GM19397 (cell line): ENCODE results near the gene MATN4.

ENCODE experiments used
- ATAC-seq: cut with Tn5 transposase; IDR thresholded peaks from one replicate; pipeline ENCODE4 v1.9.1; 2021; ENCODE audit warnings: mild to moderate bottlenecking, moderate library complexity; ENCODE audit not compliant: unreplicated experiment

MATN4 gene

DNA sequence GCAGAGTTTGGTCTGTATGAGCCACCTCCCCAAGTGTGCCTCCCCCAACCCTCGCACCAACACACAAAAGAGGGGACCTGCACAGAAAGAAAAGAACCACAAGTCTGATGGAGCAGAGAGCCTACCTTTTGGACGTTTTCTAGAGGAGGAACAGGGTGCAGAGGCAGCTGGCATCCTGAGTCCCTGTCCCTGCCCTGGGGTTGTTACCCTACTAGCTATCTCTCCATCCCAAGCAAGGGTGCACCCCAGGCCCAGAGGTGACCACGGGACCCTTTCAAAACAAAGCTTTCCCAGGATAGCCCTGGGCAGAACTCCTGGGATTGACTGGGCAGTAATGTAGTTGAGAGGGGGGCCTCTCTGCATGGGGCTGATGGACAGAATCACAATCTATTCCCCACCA is 9.7 kb upstream of the MATN4 start:
- no peak for ATAC-seq

DNA sequence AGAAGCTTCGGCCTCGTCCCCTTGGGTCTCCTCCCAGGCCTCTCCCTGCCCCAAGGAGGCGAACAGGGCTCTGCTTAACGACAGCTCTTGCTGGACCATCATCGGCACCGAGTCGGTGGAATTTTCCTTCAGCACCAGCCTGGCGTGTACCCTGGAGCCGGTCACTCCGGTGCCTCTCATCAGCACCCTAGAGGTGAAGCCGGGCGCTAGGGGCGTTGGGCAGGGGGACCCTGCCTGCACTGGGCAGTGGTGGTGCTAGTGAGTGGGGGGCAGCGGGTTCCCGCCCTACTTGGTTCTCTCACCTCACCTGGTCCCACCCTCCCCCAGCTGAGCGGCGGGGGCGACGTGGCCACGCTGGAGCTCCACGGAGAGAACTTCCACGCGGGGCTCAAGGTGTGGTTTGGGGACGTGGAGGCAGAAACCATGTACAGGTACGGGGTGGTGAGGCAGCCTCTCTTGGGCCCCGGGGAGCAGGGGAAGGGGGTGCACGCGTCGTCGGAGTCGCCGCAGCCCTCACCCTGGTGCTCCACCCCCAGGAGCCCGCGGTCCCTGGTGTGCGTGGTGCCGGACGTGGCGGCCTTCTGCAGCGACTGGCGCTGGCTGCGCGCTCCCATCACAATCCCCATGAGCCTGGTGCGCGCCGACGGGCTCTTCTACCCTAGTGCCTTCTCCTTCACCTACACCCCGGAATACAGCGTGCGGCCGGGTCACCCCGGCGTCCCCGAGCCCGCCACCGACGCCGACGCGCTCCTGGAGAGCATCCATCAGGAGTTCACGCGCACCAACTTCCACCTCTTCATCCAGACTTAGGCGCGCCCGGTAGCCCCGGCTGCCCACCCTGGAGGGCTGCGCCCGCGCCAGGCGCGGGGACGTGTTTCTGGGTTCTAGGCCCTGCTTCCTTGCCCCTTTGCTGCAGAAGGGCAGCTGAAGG is 8.3 kb upstream of the MATN4 start:
- ATAC-seq: no peak

DNA sequence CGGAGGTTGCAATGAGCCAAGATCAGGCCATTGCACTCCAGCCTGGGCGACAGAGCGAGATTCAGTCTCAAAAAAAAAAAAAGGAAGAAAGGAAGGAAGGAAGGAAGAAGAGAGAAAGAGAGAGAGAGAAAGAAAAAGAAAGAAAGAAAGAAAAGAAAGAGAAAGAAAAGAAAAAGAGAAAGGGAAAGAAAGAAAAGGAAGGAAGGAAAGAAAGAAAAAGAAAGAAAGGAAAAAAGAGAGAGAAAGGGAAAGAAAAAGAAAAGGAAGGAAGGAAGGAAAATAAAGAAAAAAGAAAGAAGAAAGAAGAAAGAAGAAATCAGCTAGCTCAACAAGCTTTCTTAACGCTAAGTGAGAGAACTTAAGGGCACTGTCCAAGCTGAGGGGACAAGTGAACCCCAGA is 7.6 kb upstream of the MATN4 start:
- no peak for ATAC-seq

DNA sequence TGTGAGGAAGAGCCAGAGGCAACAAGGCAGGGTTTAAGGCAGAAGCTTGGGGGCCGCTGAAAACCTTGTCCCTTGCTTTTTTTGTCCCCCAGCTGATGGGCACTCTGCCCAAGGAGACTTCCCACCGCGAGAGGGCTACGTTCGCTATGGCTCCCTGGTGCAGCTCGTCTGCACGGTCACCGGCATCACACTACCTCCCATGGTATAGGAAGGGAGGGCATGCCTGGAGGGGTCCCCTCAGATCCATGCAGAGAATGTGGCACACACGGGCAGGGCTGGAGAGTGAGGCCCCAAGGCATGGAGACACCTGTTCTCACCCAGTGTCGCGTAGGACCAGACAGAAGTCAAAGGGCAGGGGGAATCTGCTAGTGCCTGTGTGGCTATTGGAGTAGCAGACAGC is 5.8 kb upstream of the MATN4 start:
- ATAC-seq: no peak

DNA sequence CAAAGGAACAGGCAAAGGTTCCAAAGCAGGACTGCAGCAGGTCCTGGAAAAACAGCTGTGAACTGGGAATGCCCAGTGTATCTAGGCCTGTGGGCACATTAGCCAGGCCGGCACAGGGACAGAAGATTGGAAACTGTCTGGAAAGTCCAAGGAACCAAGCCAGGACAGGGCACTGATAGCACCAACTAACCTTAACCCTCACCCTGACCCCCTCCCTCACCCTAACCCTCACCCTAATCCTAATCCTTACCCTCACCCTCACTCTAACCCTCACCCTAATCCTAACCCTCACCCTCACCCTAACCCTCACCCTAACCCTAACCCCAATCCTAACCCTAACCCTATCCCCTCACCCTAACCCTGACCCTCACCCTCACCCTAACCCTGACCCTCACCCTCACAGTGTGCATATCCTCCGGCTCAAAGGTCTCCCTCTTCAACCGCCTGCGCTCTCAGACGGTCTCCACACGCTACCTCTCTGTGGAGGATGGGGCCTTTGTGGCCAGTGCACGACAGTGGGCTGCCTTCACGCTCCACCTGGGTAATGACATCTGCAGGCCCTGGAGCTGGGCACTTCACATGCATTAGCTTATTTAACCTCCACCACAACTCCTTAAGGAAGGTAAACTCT is 5.1 kb upstream of the MATN4 start:
- ATAC-seq: no peak

DNA sequence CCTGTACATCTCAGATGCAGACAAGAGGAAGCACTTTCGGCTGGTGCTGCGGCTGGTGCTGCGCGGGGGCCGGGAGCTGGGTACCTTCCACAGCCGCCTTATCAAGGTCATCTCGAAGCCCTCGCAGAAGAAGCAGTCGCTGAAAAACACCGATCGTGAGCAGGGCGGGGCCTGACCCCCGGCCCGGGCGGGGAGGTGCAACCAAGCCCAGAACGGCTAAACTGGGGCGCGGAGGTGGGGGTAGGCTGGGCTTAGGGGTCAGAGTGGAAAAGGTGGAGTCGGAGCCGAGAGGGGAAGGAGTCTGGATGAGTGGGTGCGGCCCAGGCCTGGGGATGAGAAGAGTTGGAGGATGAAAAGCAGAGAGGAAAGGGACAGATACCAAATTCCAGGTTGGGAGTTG is 4.1 kb upstream of the MATN4 start:
- no peak for ATAC-seq

DNA sequence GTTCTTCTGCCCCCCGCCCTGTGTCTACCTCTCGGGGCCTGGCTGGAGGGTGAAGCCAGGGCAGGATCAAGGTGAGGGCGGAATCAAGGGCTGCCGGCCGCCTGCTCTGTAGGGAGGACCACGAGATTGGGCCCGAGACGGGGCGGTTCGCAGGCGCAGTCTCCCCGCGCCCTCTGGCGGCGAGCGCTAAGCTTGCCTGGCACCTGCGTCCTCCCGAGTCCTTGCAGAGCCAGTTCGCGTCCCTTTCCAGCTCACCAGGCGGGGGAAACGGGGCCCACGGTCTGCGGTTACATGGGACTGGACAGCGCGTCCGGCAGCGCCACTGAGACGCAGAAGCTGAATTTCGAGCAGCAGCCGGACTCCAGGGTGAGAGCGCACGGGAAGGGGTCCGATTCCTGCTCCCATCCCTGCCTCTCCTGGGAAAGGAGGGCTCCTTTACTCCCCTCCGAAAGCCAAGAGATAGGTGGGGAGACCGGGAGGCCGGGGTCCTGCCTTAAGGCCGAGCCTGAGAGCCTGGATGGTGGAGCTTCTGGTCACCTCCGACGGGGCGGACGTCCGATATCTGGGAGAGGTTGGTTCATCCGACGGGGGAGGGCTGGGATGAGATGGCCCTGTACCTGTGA is 3.6 kb upstream of the MATN4 start:
- no peak for ATAC-seq

DNA sequence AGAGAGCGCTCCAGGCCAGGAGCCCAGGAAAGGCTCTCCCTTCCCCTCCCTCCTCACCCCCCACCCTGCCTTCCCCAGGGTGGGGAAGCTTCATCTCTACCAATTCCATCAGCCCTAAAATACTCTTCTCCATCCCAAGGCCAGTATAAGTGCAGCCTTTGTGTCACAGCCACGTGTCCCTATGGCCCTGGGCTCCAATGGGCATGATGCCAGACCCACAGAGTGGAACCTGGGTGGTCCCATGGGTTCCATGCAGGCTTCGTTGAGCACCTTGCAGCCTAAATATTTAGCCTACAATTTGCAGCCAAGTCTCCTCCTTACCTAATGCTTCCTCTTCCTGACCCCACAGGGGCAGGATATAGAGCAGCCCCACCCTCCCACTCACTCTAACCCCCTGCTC is 976 bp upstream of the MATN4 start:
- no peak for ATAC-seq

DNA sequence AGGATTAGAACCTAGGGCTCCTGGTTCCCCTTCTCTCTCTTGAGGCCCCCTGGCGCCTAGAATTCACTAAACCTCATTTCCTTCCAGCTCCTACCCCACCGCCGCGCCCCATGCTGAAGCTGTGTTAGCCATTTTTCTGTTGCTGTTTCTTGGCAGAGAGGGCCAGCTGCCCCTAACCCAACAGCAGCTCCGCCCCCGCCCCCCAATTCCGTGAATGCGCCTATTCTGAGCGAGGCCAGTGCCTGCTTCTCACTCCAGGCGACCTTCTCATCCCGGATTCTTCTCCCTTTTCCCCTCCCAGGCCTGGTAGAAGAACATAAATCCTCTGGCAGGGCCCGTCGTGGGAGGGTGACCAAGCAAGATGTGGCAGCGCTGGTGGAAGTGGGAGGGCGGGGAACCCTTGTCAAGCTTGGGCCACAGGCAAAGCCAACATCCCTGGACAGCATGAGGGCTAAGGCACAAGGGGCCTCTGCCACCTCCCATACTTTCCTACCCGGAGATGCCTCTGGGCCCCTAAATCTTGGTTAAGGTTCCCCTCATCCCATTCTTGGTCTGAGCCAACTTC is 941 bp downstream of the MATN4 start:
- no peak for ATAC-seq

DNA sequence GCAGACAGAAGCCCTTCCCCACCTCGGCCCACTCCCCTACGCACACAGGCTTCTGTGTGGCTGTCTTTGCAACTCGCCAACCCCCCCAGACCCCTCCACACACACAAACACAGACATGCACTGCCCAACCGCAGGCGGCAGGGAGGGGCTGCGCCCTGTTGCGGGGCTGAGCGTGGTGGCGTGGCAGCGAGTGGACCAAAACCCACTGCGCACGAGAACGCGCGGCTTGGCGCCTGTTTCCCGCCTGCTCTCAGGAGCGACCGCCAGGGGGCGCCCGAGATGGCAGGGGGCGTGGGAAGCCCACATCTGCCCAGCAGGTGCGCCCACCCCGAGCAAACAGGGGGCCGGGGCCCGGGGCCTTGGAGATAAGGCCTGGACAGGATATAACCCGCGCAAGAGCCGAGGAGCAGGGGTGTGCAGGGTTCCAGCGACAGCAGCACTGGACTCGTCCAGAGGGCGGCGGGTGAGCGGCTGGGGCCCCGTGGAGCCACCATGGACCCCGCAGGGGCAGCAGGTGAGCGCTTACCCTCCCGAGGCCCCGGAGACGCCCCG is 1.6 kb downstream of the MATN4 start, which contains the start of gene RBPJL:
RBPJL (plus strand) TSS at position 410 of the 552 bp plus-strand sequence; CDS start at position 493, 83 bp downstream.
- ATAC-seq: no peak

DNA sequence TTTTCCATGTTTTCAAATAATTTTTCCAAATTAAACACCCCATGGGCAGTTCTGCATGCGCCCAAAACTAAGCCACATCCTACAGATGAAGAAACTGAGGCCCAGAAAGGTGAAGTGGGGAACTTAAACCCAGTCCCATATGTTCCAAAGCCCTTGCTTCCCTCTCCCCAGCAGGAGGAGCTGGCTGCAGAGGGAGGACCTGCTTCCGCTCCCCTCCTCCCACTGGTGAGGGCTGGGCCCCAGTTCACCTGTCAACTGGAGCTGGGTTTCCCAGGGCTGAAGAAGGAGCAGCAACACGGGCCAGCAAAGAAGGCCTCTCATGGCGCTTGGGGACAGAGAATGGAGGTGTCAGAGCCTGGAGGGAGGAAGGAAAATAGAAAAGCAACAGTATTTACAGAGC is 2.8 kb downstream of the MATN4 start:
- no peak for ATAC-seq

DNA sequence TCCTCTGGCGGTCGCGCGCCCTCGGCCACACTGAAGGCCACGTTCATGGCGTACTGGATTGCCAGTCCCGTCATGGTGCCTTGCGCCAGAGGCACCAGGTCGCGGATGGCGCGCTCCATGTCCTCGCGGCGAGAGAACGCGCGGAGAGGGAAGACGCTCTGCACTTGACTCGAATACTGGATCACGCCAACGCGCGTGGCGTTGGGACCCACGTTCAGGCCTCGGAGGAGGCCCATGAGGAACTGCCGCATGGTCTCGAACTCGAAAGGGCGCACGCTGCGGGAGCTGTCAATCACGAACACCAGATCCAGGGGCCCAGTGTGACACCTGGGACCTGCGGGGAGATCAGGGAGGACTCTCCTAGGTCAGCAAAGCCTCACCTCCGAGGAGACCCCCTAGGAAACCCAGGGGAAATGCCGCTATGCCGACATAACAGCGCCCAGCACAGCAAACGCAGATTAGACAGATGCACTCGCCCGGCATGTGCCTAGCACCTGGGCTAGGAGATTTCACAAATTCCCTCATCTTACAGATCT is 3.6 kb downstream of the MATN4 start:
- ATAC-seq: no peak

DNA sequence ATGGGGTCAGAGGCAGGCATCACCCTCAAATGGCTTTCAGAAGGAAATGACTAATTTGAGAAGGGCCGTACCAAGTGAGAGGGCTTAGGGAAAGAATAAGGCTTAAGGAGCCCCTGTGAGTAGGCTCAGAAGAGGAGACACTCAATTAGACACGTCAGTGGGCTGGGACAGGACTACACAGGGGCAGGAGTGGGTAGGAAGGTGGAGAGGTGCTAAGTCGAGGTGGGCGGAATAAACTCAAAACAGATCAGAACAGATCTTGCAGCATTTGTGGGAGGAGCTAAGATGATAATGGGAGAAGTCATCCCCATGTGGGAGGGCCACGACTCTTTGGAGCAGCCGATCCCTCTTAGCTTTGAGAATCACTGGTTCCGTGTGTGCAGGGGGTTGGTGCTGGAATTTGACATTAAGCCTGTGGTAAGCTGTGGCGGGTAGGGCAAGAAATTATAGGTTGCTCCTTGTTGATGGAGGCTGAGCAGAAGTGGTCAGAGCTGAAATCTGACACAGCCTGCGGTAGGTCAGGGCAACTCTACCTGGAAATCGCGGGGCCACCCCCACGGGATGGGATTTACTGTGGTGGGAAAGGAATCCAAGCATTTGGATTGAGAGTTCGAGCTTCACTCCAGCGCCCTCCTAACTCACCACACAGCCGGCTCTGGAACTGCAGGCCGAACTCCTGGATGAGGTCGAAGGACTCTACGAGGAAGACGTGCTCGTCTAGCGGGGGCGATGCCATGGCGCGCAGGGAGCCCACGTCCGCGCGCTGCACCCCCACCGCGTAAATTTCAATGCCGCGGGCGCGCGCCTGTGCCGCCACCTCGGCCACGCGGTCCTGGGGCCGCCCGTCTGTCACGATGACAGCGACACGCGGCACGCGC is 4.3 kb downstream of the MATN4 start:
- no peak for ATAC-seq

DNA sequence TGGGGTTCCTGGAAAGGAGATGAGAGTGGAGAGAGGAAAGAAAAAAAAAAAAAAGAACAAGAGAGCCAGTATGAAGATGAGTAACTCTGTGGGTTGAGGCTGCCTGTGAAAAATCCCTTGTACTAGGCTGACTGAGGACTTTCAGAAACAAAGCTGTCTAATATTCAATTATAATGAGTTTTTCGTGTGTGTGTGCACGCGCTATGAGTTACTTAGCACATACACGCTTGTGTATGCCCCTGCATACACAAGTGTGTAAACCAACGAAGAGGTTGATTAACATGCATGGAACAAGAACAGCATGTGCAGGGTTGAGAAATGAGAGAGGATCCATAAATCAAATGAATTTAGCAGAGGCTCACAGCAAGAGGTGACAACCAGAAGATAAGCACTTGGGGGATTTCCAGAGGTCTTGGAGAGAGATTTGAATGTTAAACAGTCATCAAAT is 6.3 kb downstream of the MATN4 start:
- ATAC-seq: no peak

DNA sequence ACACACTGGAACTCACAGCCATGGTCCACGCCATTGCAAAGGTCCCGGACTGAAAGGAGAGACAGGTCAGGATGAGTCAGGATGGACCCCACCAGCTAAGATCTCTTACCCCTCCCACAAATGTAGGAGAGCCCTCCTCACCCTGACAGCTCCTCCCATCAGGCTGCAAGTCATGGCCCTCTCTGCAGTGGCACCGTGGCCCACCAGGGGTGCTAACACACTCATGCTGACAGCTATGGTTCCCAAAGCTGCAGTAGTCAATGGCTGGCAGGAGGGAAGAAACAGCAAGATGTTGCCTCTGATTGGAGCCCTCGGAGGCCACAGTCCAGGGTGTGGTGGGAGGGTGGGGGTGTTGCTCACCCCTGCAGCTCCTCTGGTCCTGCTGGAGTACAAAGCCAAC is 7.1 kb downstream of the MATN4 start:
- no peak for ATAC-seq

DNA sequence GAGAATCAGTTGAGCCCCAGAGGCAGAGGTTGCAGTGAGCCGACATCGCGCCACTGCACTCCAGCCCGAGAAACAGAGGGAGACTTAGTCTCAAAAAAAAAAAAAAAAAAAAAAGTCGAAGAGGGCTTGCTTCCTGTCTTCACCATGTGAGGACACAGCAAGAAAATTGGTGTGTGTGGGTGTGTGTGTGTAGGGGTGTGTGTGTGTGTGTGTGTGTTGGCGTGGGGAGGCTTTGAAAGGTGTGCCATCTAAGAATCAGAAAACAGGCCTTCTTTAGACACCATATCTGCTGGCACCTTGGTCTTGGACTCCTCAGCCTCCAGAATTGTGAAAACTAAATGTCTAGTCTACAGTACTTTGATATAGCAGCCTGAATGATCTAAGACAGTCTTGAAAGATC is 8.3 kb downstream of the MATN4 start:
- no peak for ATAC-seq

DNA sequence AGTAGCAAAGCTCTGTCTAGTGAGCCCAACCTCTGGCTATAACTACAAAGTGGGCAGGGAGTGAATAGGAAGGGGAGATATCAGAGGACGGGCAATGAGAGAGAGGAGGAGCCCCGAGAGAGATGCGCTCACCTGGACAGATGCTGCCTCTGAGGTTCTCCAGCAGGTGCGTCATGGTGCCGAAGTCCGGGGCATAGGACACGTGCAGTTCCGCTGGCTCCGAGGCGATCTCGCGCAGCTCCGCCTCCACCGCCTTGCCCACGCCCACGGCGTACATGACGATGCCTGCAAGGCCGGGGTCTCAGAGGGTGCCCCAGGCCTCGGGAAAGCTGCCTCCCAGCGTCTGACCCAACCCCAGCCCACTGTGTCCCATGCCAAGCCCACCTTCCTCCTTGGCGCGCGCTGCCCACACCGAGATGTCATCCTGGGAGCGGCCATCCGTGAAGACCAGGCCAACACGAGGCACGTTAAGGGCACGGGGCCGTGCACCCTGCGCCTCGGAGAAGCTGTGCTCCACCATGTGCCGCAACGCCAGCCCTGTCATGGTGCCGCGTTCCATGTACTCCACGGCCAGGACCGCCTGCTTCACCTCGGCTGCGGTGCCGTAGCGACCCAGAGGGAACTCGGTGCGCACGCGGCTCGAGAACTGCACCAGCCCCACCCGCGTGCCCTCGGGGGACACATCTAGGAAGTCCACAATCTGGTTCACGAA is 10.2 kb downstream of the MATN4 start:
- no peak for ATAC-seq

DNA sequence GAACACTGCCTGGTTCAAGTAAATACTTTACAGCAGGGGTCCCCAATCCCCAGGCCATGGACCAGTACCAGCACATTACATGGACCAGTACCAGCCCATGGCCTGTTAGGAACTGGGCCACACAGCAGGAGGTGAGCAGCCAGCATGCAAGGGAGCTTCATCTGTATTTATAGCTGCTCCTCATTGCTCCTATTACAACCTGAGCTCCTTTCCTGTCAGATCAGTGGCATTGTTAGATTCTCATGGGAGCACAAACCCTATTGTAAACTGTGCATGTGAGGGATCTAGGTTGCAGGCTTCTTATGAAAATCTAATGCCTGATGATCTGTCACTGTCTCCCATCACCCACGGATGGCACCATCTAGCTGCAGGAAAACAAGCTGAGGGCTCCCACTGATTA is 13.4 kb downstream of the MATN4 start:
- ATAC-seq: no peak

DNA sequence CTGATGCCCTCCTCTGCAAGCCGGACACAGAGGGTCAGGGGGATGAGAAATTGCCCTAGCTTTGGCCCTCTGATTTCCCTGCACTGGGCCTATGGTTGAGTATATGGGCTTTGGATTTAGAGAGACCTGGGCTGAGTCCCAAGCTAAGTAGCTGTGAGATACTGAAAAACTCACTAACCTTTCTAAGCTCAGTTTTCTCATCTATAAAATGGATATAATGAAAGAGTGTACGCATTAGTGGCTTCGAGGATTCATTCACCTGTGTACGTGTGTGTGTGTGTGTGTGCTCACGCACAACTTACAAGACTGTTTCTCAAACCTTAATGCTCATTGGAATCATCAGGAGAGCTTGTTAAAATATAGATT is 14.1 kb downstream of the MATN4 start:
- no peak for ATAC-seq
